ENCODE results near the gene FUZ.
A peak's percentile ranks its signal among the peaks of the same experiment; 100 is the strongest.
"Not testable (repeated sequence)": the region's sequence is repeated elsewhere in the genome, so short reads cannot be mapped to it uniquely, and the experiment has no call there.

FUZ gene

GRCh38 chr19:49824662-49825061, 11.6 kb upstream of the FUZ start:
- Mint-ChIP-seq H3K9me3 (ENCODE audit: low read depth) (no peaks in the 10 kb centered on the region), H3K27ac (no peak overlapping the region), H3K27me3 (no peaks in the 10 kb centered on the region), H3K4me1 (ENCODE audit: low read depth) (peaks cover 11% of the 10 kb centered on the region), H3K4me3 (no peak overlapping the region), H3K36me3 (peaks cover 2% of the 10 kb centered on the region)

- Mint-ChIP-seq H3K27ac (no peak overlapping the region), H3K27me3 (no peaks in the 10 kb centered on the region), H3K4me3 (no peak overlapping the region), H3K9me3 (ENCODE audit: low read depth) (no peaks in the 10 kb centered on the region), H3K36me3 (peaks cover 2% of the 10 kb centered on the region), H3K4me1 (ENCODE audit: low read depth) (peaks cover 15% of the 10 kb centered on the region)
Observed at GRCh38 chr19:49823472-49823871, 10.4 kb upstream of the FUZ start.

GRCh38 chr19:49820125-49820524, 7.0 kb upstream of the FUZ start:
- H3K27ac Mint-ChIP-seq = no peak overlapping the region
- H3K4me3 Mint-ChIP-seq = peak overlapping the region; percentile 97
- H3K27me3 Mint-ChIP-seq = no peaks in the 10 kb centered on the region
- peaks cover 22% of the 10 kb centered on the region for H3K4me1 Mint-ChIP-seq (ENCODE audit: low read depth)
- H3K36me3 Mint-ChIP-seq = peaks cover 2% of the 10 kb centered on the region
- H3K9me3 Mint-ChIP-seq (ENCODE audit: low read depth) = no peaks in the 10 kb centered on the region

GRCh38 chr19:49819452-49820115, 6.5 kb upstream of the FUZ start:
- peak overlapping the region; percentile 29 for H3K27ac Mint-ChIP-seq
- not testable (repeated sequence) for H3K9me3 Mint-ChIP-seq (ENCODE audit: low read depth); H3K36me3 Mint-ChIP-seq; H3K27me3 Mint-ChIP-seq
- peaks cover 24% of the 10 kb centered on the region for H3K4me1 Mint-ChIP-seq (ENCODE audit: low read depth)
- peak overlapping the region; percentile 97 for H3K4me3 Mint-ChIP-seq

- peak overlapping the region; percentile 97 for H3K4me3 Mint-ChIP-seq
- H3K9me3 Mint-ChIP-seq (ENCODE audit: low read depth) = no peaks in the 10 kb centered on the region
- H3K27me3 Mint-ChIP-seq = no peaks in the 10 kb centered on the region
- H3K4me1 Mint-ChIP-seq (ENCODE audit: low read depth) = peaks cover 27% of the 10 kb centered on the region
- H3K36me3 Mint-ChIP-seq = peaks cover 2% of the 10 kb centered on the region
- peak overlapping the region; percentile 83 for H3K27ac Mint-ChIP-seq
Observed at GRCh38 chr19:49818649-49819370, 5.7 kb upstream of the FUZ start.

- peak within 1 kb of the TSS; percentile 96 for H3K27ac Mint-ChIP-seq
- H3K4me3 Mint-ChIP-seq = peak within 1 kb of the TSS; percentile 97
- no peaks in the 10 kb centered on the region for H3K9me3 Mint-ChIP-seq (ENCODE audit: low read depth)
- H3K27me3 Mint-ChIP-seq = no peaks in the 10 kb centered on the region
- H3K36me3 Mint-ChIP-seq = no peaks in the 10 kb centered on the region
- H3K4me1 Mint-ChIP-seq (ENCODE audit: low read depth) = peaks cover 29% of the 10 kb centered on the region
Observed at GRCh38 chr19:49817964-49818648, 5.0 kb upstream of the FUZ start, which contains the start of gene MED25. TSS of gene MED25 (plus strand) at chr19:49818289. CDS start at chr19:49818342, 53 bp downstream.

- H3K9me3 Mint-ChIP-seq (ENCODE audit: low read depth) = no peaks in the 10 kb centered on the region
- H3K4me3 Mint-ChIP-seq = no peak overlapping the region
- no peak overlapping the region for H3K27ac Mint-ChIP-seq
- H3K4me1 Mint-ChIP-seq (ENCODE audit: low read depth) = peaks cover 39% of the 10 kb centered on the region
- H3K27me3 Mint-ChIP-seq = no peaks in the 10 kb centered on the region
- H3K36me3 Mint-ChIP-seq = no peaks in the 10 kb centered on the region
Observed at GRCh38 chr19:49816590-49816989, 3.5 kb upstream of the FUZ start.

- H3K4me1 Mint-ChIP-seq (ENCODE audit: low read depth) = peaks cover 31% of the 10 kb centered on the region
- H3K9me3 Mint-ChIP-seq (ENCODE audit: low read depth) = no peaks in the 10 kb centered on the region
- H3K27ac Mint-ChIP-seq = no peak overlapping the region
- no peaks in the 10 kb centered on the region for H3K27me3 Mint-ChIP-seq
- no peaks in the 10 kb centered on the region for H3K36me3 Mint-ChIP-seq
- peak overlapping the region; percentile 93 for H3K4me3 Mint-ChIP-seq
Observed at GRCh38 chr19:49814010-49814409, 918 bp upstream of the FUZ start.

- Mint-ChIP-seq H3K27ac (peak overlapping the region; percentile 95), H3K4me1 (ENCODE audit: low read depth) (peaks cover 39% of the 10 kb centered on the region), H3K36me3 (no peaks in the 10 kb centered on the region), H3K9me3 (ENCODE audit: low read depth) (no peaks in the 10 kb centered on the region), H3K4me3 (peak overlapping the region; percentile 93), H3K27me3 (no peaks in the 10 kb centered on the region)
Observed at GRCh38 chr19:49812452-49812996, 568 bp downstream of the FUZ start.

GRCh38 chr19:49811328-49811727, 1.8 kb downstream of the FUZ start:
- no peak overlapping the region for H3K4me3 Mint-ChIP-seq
- no peaks in the 10 kb centered on the region for H3K36me3 Mint-ChIP-seq
- no peaks in the 10 kb centered on the region for H3K27me3 Mint-ChIP-seq
- H3K9me3 Mint-ChIP-seq (ENCODE audit: low read depth) = no peaks in the 10 kb centered on the region
- H3K4me1 Mint-ChIP-seq (ENCODE audit: low read depth) = peaks cover 38% of the 10 kb centered on the region
- H3K27ac Mint-ChIP-seq = no peak overlapping the region

GRCh38 chr19:49809941-49810389, 3.1 kb downstream of the FUZ start:
- Mint-ChIP-seq H3K36me3 (no peaks in the 10 kb centered on the region), H3K4me1 (ENCODE audit: low read depth) (peaks cover 38% of the 10 kb centered on the region), H3K27ac (peak overlapping the region; percentile 55), H3K4me3 (peak overlapping the region; percentile 81), H3K9me3 (ENCODE audit: low read depth) (no peaks in the 10 kb centered on the region), H3K27me3 (no peaks in the 10 kb centered on the region)

- Mint-ChIP-seq H3K4me3 (peak overlapping the region; percentile 81), H3K36me3 (no peaks in the 10 kb centered on the region), H3K9me3 (ENCODE audit: low read depth) (no peaks in the 10 kb centered on the region), H3K4me1 (ENCODE audit: low read depth) (peaks cover 35% of the 10 kb centered on the region), H3K27ac (peak overlapping the region; percentile 55), H3K27me3 (no peaks in the 10 kb centered on the region)
Observed at GRCh38 chr19:49809160-49809940, 3.7 kb downstream of the FUZ start.

- Mint-ChIP-seq H3K4me3 (peak overlapping the region; percentile 81), H3K9me3 (ENCODE audit: low read depth) (no peaks in the 10 kb centered on the region), H3K36me3 (no peaks in the 10 kb centered on the region), H3K27ac (peak overlapping the region; percentile 46), H3K27me3 (no peaks in the 10 kb centered on the region), H3K4me1 (ENCODE audit: low read depth) (peaks cover 33% of the 10 kb centered on the region)
Observed at GRCh38 chr19:49808711-49809159, 4.4 kb downstream of the FUZ start.

GRCh38 chr19:49807904-49808675, 5.0 kb downstream of the FUZ start:
- Mint-ChIP-seq H3K4me3 (peak overlapping the region; percentile 49), H3K36me3 (no peaks in the 10 kb centered on the region), H3K27ac (no peak overlapping the region), H3K9me3 (ENCODE audit: low read depth) (no peaks in the 10 kb centered on the region), H3K4me1 (ENCODE audit: low read depth) (peaks cover 30% of the 10 kb centered on the region), H3K27me3 (no peaks in the 10 kb centered on the region)
